Stimulated activated CD4-positive, alpha-beta T cell treated with anti-CD3 and anti-CD28 coated beads, TNF-alpha, amount 100 ng/mL, for 24 hours (primary cell): ENCODE results near the gene TBC1D8.
A peak's percentile ranks its signal among the peaks of the same experiment; 100 is the strongest.

Source experiments
- DNase-seq, 3 experiments: peaks; one replicate each; pipeline ENCODE4 v3.0.0-alpha.2; 2020; ENCODE audit warnings: low read depth in 3 of 3

The TBC1D8 gene

GRCh38 chr2:100998235-100998573 lies 153.0 kb downstream of the TBC1D8 start:
- DNase-seq, result no peak

- no peak for DNase-seq
Observed at GRCh38 chr2:100997509-100998234, 153.5 kb downstream of the TBC1D8 start.

- no peak for DNase-seq
Observed at GRCh38 chr2:100995309-100996075, 155.7 kb downstream of the TBC1D8 start.

- no peak for DNase-seq
Observed at GRCh38 chr2:100993294-100993693, 157.9 kb downstream of the TBC1D8 start.

DNA sequence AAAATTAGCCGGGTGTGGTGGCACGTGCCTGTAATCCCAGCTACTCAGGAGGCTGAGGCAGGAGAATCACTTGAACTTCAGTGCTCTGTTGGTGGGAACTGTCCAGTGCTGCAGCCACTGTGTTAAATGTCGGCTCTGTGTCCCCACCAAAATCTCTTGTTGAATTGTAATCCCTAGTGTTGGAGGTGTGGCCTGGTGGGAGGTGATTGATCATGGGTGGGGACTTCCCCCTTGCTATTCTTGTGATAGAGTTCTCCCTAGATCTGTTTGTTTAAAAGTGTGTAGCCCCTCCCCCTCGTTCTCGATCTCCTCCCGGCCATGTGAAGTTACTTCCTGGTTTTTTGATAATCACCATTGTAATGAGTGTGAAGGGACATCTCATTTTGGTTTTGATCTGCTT lies 158.9 kb downstream of the TBC1D8 start:
- no peak for DNase-seq

GRCh38 chr2:100991404-100991773 lies 159.8 kb downstream of the TBC1D8 start:
- DNase-seq, result no peak

- DNase-seq, result no peak
Observed at GRCh38 chr2:100990650-100991403, 160.4 kb downstream of the TBC1D8 start.

DNA sequence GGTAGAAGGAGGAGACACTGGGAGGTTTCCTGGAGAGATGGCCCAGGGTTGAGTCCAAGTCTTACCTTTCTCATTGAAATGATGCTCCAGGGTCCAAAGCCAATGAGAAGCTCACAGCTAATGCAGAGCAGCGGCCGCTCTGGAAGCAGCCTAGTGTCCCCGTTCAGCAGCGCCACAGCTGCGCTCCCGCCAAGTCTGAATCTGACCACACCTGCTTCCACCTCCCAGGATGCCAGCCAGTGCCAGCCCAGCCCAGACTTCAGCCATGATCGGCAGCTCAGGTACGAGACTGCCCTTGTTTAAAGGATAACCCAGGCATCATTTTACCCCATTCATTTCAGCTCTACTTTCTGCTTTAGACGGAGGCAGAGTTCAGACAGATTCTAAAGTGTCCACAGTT lies 161.0 kb downstream of the TBC1D8 start:
- no peak for DNase-seq

- no peak for DNase-seq
Observed at GRCh38 chr2:100989666-100990065, 161.5 kb downstream of the TBC1D8 start.

GRCh38 chr2:100988630-100989417 lies 162.4 kb downstream of the TBC1D8 start:
- no peak for DNase-seq

DNA sequence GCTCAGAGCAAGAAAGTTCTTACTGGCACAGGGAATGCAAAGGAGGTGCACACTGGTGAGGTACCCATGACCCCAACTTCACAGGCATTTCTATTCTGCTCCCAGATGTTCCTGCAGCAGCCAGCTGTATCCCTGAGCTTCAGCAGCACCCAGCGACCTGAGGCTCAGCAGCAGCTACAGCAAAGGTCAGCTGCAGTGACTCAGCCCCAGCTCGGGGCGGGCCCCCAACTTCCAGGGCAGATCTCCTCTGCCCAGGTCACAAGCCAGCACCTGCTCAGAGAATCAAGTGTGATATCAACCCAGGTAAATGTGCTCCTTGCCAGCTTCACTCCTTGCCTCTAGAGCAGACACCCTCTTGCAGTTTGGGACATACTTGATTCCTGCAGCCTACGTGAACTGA lies 163.2 kb downstream of the TBC1D8 start:
- DNase-seq, result no peak

GRCh38 chr2:100987536-100987935 lies 163.6 kb downstream of the TBC1D8 start:
- DNase-seq, result no peak

DNA sequence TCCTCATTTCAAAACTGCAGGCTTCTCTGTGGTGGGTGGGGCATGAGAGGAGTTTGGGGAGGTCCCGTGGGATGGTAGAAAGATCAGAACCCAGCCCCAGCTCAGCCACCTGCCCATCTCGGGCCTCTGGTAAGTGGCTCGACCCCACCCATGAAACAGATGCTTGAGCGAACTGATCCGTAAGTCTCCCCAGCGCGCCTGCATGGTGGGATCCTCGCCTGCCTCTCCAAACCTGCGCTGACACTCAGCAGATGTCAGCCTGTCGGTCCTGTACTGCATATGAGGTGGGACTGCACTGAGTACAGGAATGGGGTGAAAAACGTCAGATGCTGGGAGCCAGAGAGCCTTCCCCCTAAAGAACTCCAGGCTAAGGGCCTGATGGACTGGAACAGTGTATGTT lies 165.0 kb downstream of the TBC1D8 start:
- no peak for DNase-seq

GRCh38 chr2:100984892-100985307 lies 166.3 kb downstream of the TBC1D8 start:
- peak; percentile 56 to 75 (median 62) for DNase-seq

DNA sequence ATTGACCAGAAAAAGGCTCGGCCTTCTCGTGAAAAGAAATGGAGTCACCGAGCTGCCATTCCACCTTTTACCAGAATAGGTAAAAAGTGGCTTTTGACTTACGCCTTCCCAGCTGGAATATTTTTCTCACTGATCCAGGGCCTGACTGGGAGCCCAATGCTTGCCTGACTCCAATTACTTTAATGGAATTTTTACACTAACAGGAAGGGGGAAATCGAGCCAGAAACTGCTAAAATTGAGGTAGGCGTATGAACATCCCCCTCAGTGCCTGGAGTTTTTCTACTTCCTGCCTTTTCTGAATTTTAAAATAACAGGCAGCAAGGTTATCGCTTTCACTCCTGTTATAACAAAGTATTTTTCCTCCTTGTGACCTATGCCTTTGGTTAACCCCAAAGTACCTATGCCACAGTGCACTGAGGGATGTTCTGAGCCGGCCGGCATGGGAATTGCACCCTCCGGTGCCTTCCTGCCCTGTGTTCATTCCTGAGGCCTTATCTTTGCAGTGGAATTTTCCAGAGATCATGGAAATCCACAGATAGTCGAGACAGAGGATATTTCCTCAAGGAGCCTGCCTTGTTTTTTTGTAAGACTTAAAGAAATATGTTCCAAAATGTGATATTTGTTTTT lies 167.4 kb downstream of the TBC1D8 start:
- no peak for DNase-seq

- no peak for DNase-seq
Observed at GRCh38 chr2:100983201-100983600, 168.0 kb downstream of the TBC1D8 start.

GRCh38 chr2:100982431-100982861 lies 168.7 kb downstream of the TBC1D8 start:
- DNase-seq, result no peak

GRCh38 chr2:100981011-100981410 lies 170.2 kb downstream of the TBC1D8 start:
- no peak for DNase-seq

GRCh38 chr2:100980046-100980445 lies 171.1 kb downstream of the TBC1D8 start:
- DNase-seq, result no peak

GRCh38 chr2:100978582-100979191 lies 172.5 kb downstream of the TBC1D8 start:
- no peak for DNase-seq

GRCh38 chr2:100977511-100977910 lies 173.7 kb downstream of the TBC1D8 start:
- no peak for DNase-seq
